Measurements from ENCODE around the gene RAPGEF3.

RAPGEF3 gene

GRCh38 chr12:47741340-47741703 lies 17.4 kb downstream of the RAPGEF3 start:
- DNase-seq, result no peak

GRCh38 chr12:47740606-47741339 lies 17.9 kb downstream of the RAPGEF3 start:
- no peak for DNase-seq

- DNase-seq, result no peak
These were observed 18.7 kb downstream of the RAPGEF3 start for GRCh38 chr12:47739979-47740378.

- no peak for DNase-seq
These were observed 19.4 kb downstream of the RAPGEF3 start for GRCh38 chr12:47739297-47739696.

- DNase-seq, result no peak
These were observed 20.6 kb downstream of the RAPGEF3 start for GRCh38 chr12:47737936-47738594.

GRCh38 chr12:47736877-47737676 lies 21.6 kb downstream of the RAPGEF3 start:
- no peak for DNase-seq

- no peak for DNase-seq
These were observed 22.5 kb downstream of the RAPGEF3 start for GRCh38 chr12:47736216-47736615.

GRCh38 chr12:47735649-47736048 lies 23.0 kb downstream of the RAPGEF3 start:
- DNase-seq, result no peak

GRCh38 chr12:47734725-47735480 lies 23.8 kb downstream of the RAPGEF3 start:
- no peak for DNase-seq

- no peak for DNase-seq
These were observed 25.5 kb downstream of the RAPGEF3 start for GRCh38 chr12:47733142-47733541.

- DNase-seq, result no peak
These were observed 26.2 kb downstream of the RAPGEF3 start for GRCh38 chr12:47732504-47732903.

- no peak for DNase-seq
These were observed 27.0 kb downstream of the RAPGEF3 start for GRCh38 chr12:47731723-47732122.

GRCh38 chr12:47730341-47730744 lies 28.3 kb downstream of the RAPGEF3 start:
- no peak for DNase-seq

- no peak for DNase-seq
These were observed 29.4 kb downstream of the RAPGEF3 start for GRCh38 chr12:47729233-47729632.

GRCh38 chr12:47725893-47726292 lies 32.8 kb downstream of the RAPGEF3 start:
- no peak for DNase-seq

- no peak for DNase-seq
These were observed 33.4 kb downstream of the RAPGEF3 start, which contains the start of gene ENDOU for GRCh38 chr12:47725091-47725772. TSS of gene ENDOU (minus strand) at chr12:47725490. CDS start at chr12:47725413, 77 bp downstream.

GRCh38 chr12:47722941-47723631 lies 35.6 kb downstream of the RAPGEF3 start:
- DNase-seq, result no peak

GRCh38 chr12:47722136-47722834 lies 36.4 kb downstream of the RAPGEF3 start:
- DNase-seq, result no peak

- DNase-seq, result no peak
These were observed 37.2 kb downstream of the RAPGEF3 start for GRCh38 chr12:47721431-47721973.

GRCh38 chr12:47718531-47718930 lies 40.1 kb downstream of the RAPGEF3 start:
- no peak for DNase-seq

Measured in NCI-H1930 (cell line).